Endothelial cell (in vitro differentiated cells): ENCODE measurements around the gene NAA80. TPM values are rescaled to one million over a fixed set of nuclear protein-coding genes. Genes with fewer than 3 reads are reported as not detected.
A peak's percentile ranks its signal among the peaks of the same experiment; 100 is the strongest.

Experiments
- DNase-seq: peaks from one replicate; pipeline ENCODE4 v3.0.0; 2021; ENCODE audit warnings: low spot score
- H3K27ac Mint-ChIP-seq: one replicate; pipeline ENCODE4 v1.8.0; 2021; ENCODE audit warnings: mixed read lengths, inconsistent platforms; ENCODE audit not compliant: unreplicated experiment
- H3K27me3 Mint-ChIP-seq: one replicate; pipeline ENCODE4 v1.8.0; 2021; ENCODE audit warnings: mild to moderate bottlenecking, moderate library complexity, mixed read lengths, inconsistent platforms; ENCODE audit not compliant: unreplicated experiment
- H3K36me3 Mint-ChIP-seq: one replicate; pipeline ENCODE4 v1.8.0; 2021; ENCODE audit warnings: mild to moderate bottlenecking, low read depth, mixed read lengths, inconsistent platforms; ENCODE audit not compliant: unreplicated experiment
- H3K4me1 Mint-ChIP-seq: one replicate; pipeline ENCODE4 v1.8.0; 2021; ENCODE audit warnings: mild to moderate bottlenecking, mixed read lengths, inconsistent platforms; ENCODE audit not compliant: unreplicated experiment
- H3K4me3 Mint-ChIP-seq: one replicate; pipeline ENCODE4 v1.8.0; 2021; ENCODE audit warnings: mild to moderate bottlenecking, mixed read lengths, inconsistent platforms; ENCODE audit not compliant: unreplicated experiment
- H3K9me3 Mint-ChIP-seq: one replicate; pipeline ENCODE4 v1.8.0; 2021; ENCODE audit warnings: mixed read lengths, inconsistent platforms; ENCODE audit not compliant: unreplicated experiment
- CTCF ChIP-seq: fragments of 200-600 bp; sonication (generic); IDR thresholded peaks from one replicate; pipeline ENCODE4 v1.5.0; 2021; ENCODE audit warnings: antibody characterized with exemption; ENCODE audit not compliant: unreplicated experiment
- total RNA-seq: library from RNA; stranded (reverse); fragmentation: NEBNext Ultra II Directional; extraction: Animal tissue kit (Norgen Biotek cat#: 25700); gene quantifications from one replicate; pipeline ENCODE4 v1.2.1, GENCODE V29; 2021; ENCODE audit not compliant: unreplicated experiment

NAA80 gene
- total RNA-seq, 1 donor from 2014 or later = 17.1 TPM

GRCh38 chr3:50342813-50343633 lies 43.8 kb upstream of the NAA80 start:
- H3K9me3 Mint-ChIP-seq = no peaks in the 10 kb centered on the region
- DNase-seq = no peak
- no peak for TF ChIP-seq CTCF
- peaks cover 20% of the 10 kb centered on the region for H3K4me1 Mint-ChIP-seq
- H3K36me3 Mint-ChIP-seq = peaks cover 10% of the 10 kb centered on the region
- H3K27me3 Mint-ChIP-seq = peaks cover 29% of the 10 kb centered on the region
- no peak overlapping the region for H3K4me3 Mint-ChIP-seq
- no peak overlapping the region for H3K27ac Mint-ChIP-seq

DNA sequence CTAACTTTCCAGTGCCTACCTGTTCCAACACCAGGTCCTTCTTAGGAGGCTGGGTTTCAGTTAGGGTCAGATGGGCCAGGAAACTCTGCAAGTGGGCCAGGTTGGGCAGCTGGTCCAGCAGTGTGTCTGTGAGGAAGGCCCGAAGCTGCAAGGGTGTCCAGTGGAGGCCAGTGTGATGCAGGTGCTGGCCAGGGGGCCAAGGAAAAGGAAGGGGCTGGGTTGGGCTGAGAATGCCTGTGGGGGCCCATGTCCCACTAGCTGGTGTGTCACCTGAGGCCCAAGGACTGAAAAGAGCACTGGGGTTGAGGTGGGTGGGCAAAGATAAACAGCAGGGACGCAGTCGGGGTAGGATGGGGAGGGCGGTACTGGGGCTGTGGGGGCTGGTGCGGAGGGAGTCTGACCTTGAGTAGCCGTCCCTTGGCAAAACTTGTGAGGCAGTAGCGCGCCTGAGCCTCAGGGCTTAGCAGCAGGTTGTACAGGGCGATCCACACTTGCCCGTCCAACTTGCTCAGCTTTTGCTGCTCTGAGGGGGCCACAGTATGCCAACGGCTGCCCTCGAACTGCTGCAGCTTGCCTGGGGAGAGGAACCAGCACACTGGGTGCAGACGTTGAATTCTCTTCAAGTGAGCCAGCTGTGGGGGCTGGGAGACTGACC lies 42.9 kb upstream of the NAA80 start:
- Mint-ChIP-seq H3K27ac (no peak overlapping the region), H3K4me1 (peaks cover 21% of the 10 kb centered on the region), H3K4me3 (no peak overlapping the region), H3K36me3 (peaks cover 10% of the 10 kb centered on the region), H3K9me3 (no peaks in the 10 kb centered on the region), H3K27me3 (peaks cover 30% of the 10 kb centered on the region)
- no peak for DNase-seq
- TF ChIP-seq CTCF = no peak

GRCh38 chr3:50341537-50341936 lies 42.3 kb upstream of the NAA80 start:
- no peak for TF ChIP-seq CTCF
- H3K4me1 Mint-ChIP-seq = peaks cover 23% of the 10 kb centered on the region
- peaks cover 30% of the 10 kb centered on the region for H3K27me3 Mint-ChIP-seq
- DNase-seq = no peak
- H3K36me3 Mint-ChIP-seq = peaks cover 10% of the 10 kb centered on the region
- no peak overlapping the region for H3K27ac Mint-ChIP-seq
- H3K9me3 Mint-ChIP-seq = no peaks in the 10 kb centered on the region
- H3K4me3 Mint-ChIP-seq = no peak overlapping the region

DNA sequence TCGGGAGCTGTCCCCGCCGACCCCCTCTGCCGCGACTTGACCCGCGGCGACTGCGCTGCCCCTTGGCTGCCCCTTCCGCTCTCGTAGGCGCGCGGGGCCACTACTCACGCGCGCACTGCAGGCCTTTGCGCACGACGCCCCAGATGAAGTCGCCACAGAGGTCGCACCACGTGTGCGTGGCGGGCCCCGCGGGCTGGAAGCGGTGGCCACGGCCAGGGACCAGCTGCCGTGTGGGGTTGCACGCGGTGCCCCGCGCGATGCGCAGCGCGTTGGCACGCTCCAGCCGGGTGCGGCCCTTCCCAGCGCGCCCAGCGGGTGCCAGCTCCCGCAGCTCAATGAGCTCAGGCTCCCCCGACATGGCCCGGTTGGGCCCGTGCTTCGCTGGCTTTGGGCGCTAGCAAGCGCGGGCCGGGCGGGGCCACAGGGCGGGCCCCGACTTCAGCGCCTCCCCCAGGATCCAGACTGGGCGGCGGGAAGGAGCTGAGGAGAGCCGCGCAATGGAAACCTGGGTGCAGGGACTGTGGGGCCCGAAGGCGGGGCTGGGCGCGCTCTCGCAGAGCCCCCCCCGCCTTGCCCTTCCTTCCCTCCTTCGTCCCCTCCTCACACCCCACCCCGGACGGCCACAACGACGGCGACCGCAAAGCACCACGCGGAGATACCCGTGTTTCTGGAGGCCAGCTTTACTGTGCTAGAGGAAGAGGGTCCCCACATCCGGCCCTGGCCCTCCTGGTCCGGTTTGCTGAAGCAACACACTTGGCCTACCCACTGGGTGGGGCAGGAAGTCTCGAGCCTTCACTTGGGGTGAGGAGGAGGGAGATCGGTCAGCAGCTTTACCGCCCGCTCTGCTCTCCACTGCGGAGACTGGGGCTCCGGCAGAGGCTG lies 41.5 kb upstream of the NAA80 start, which contains the start of gene RASSF1:
Gene RASSF1, minus strand, starts transcription at position 389 of the 882 bp plus-strand sequence. Its CDS starts 31 bp downstream, at position 358.
- no peak within 1 kb of the TSS for H3K27ac Mint-ChIP-seq
- no peak for TF ChIP-seq CTCF
- peaks cover 10% of the 10 kb centered on the region for H3K36me3 Mint-ChIP-seq
- peak within 1 kb of the TSS; percentile 76 for H3K4me3 Mint-ChIP-seq
- no peak for DNase-seq
- peaks cover 27% of the 10 kb centered on the region for H3K27me3 Mint-ChIP-seq
- H3K4me1 Mint-ChIP-seq = peaks cover 26% of the 10 kb centered on the region
- no peaks in the 10 kb centered on the region for H3K9me3 Mint-ChIP-seq
